GM04504 (cell line): ENCODE data around the gene PUM2.

Source experiments
- DNase-seq: peaks from one replicate; pipeline ENCODE4 v3.0.0-alpha.2; 2012; ENCODE audit warnings: low read depth

The PUM2 gene

GRCh38 chr2:20230114-20230425 lies 120.6 kb downstream of the PUM2 start:
- DNase-seq: no peak

GRCh38 chr2:20229322-20230113 lies 121.1 kb downstream of the PUM2 start:
- DNase-seq: peak; percentile 55

GRCh38 chr2:20227894-20228505 lies 122.6 kb downstream of the PUM2 start:
- DNase-seq: no peak

GRCh38 chr2:20226152-20226545 lies 124.5 kb downstream of the PUM2 start:
- DNase-seq: no peak

- DNase-seq: no peak
Observed at GRCh38 chr2:20225294-20226151, 125.1 kb downstream of the PUM2 start.

- DNase-seq: no peak
Observed at GRCh38 chr2:20224716-20225293, 125.8 kb downstream of the PUM2 start, which contains the start of gene SDC1. TSS of gene SDC1 (minus strand) at chr2:20225130. CDS start at chr2:20224867, 263 bp downstream.

- DNase-seq: no peak
Observed at GRCh38 chr2:20224164-20224715, 126.4 kb downstream of the PUM2 start.

- DNase-seq: no peak
Observed at GRCh38 chr2:20223407-20224163, 127.1 kb downstream of the PUM2 start.

- DNase-seq: no peak
Observed at GRCh38 chr2:20222769-20223406, 127.8 kb downstream of the PUM2 start.

GRCh38 chr2:20222014-20222768 lies 128.5 kb downstream of the PUM2 start:
- DNase-seq: no peak

GRCh38 chr2:20221555-20221973 lies 129.1 kb downstream of the PUM2 start:
- peak; percentile 52 for DNase-seq

GRCh38 chr2:20220806-20221554 lies 129.7 kb downstream of the PUM2 start:
- DNase-seq: no peak

- DNase-seq: no peak
Observed at GRCh38 chr2:20219763-20220380, 130.8 kb downstream of the PUM2 start.

- no peak for DNase-seq
Observed at GRCh38 chr2:20218331-20219320, 132.0 kb downstream of the PUM2 start.

GRCh38 chr2:20217041-20217970 lies 133.3 kb downstream of the PUM2 start:
- DNase-seq: no peak
